Suppressor macrophage (primary cell): ENCODE results near the gene UPK2.

Experiments
- DNase-seq, 4 experiments: peaks; one replicate each; pipeline ENCODE4 v3.0.0-alpha.2; 2020 to 2022
- total RNA-seq, 17 experiments: gene quantifications; one replicate each; lab custom pipeline; 2026; ENCODE audit warnings: mixed read lengths in 6 of 17, inconsistent platforms in 3 of 17; lab: John Stamatoyannopoulos, UW

The UPK2 gene
- 0 to 0.77 (median 0) reads per million in 17 experiments for total RNA-seq

GRCh38 chr11:118956094-118956846 is at the start of gene UPK2:
Gene UPK2, plus strand, starts transcription at chr11:118956298. Its CDS starts 53 bp downstream, at chr11:118956351.
- DNase-seq = peak; percentile 89 to 94 (median 92)

GRCh38 chr11:118907051-118908042 is 48.8 kb upstream of the UPK2 start:
- DNase-seq = peak; percentile 84 to 92 (median 89)

- DNase-seq = no peak
These were observed 47.8 kb upstream of the UPK2 start for GRCh38 chr11:118908264-118908663.

- no peak for DNase-seq
These were observed 47.0 kb upstream of the UPK2 start for GRCh38 chr11:118908901-118909618.

- no peak for DNase-seq
These were observed 46.3 kb upstream of the UPK2 start for GRCh38 chr11:118909619-118910308.

- DNase-seq = peak in 3 of 4 experiments; percentile 49 to 66 (median 51)
These were observed 45.6 kb upstream of the UPK2 start for GRCh38 chr11:118910309-118911112.

- DNase-seq = no peak
These were observed 44.8 kb upstream of the UPK2 start for GRCh38 chr11:118911113-118911879.

- DNase-seq = peak in 3 of 4 experiments; percentile 55 to 75 (median 58)
These were observed 44.0 kb upstream of the UPK2 start for GRCh38 chr11:118911880-118912741.

- DNase-seq = peak in 3 of 4 experiments; percentile 47 to 60 (median 48)
These were observed 43.2 kb upstream of the UPK2 start for GRCh38 chr11:118912742-118913410.

GRCh38 chr11:118913411-118914125 is 42.5 kb upstream of the UPK2 start:
- DNase-seq = peak in 1 of 4 experiments; percentile 34

- no peak for DNase-seq
These were observed 41.8 kb upstream of the UPK2 start for GRCh38 chr11:118914178-118914918.

- DNase-seq = peak; percentile 29 to 62 (median 48)
These were observed 41.1 kb upstream of the UPK2 start for GRCh38 chr11:118914987-118915386.

- DNase-seq = no peak
These were observed 40.7 kb upstream of the UPK2 start for GRCh38 chr11:118915396-118915795.

- DNase-seq = no peak
These were observed 39.9 kb upstream of the UPK2 start for GRCh38 chr11:118915941-118916841.

- no peak for DNase-seq
These were observed 39.2 kb upstream of the UPK2 start for GRCh38 chr11:118916842-118917388.
